ENCODE results near the gene PKN2.

PKN2 gene

GRCh38 chr1:88763649-88764406 is 79.8 kb downstream of the PKN2 start:
- DNase-seq (ENCODE audit: low read depth) = no peak
- no peak for TF ChIP-seq CTCF (IDR thresholded peaks at IDR 0.05; ENCODE audit: low read depth, low read length, missing control alignments)
- no peak overlapping the region for H3K4me3 ChIP-seq (ENCODE audit: low read depth, low read length)

GRCh38 chr1:88768187-88768586 is 84.1 kb downstream of the PKN2 start:
- no peak overlapping the region for H3K4me3 ChIP-seq (ENCODE audit: low read depth, low read length)
- DNase-seq (ENCODE audit: low read depth) = no peak
- no peak for TF ChIP-seq CTCF (IDR thresholded peaks at IDR 0.05; ENCODE audit: low read depth, low read length, missing control alignments)

- no peak for DNase-seq (ENCODE audit: low read depth)
- no peak for TF ChIP-seq CTCF (IDR thresholded peaks at IDR 0.05; ENCODE audit: low read depth, low read length, missing control alignments)
- H3K4me3 ChIP-seq (ENCODE audit: low read depth, low read length) = no peak overlapping the region
Observed at GRCh38 chr1:88768816-88769215, 84.7 kb downstream of the PKN2 start.

- DNase-seq (ENCODE audit: low read depth) = no peak
- no peak overlapping the region for H3K4me3 ChIP-seq (ENCODE audit: low read depth, low read length)
- TF ChIP-seq CTCF (IDR thresholded peaks at IDR 0.05; ENCODE audit: low read depth, low read length, missing control alignments) = no peak
Observed at GRCh38 chr1:88773540-88774150, 89.6 kb downstream of the PKN2 start.

- no peak for DNase-seq (ENCODE audit: low read depth)
- TF ChIP-seq CTCF (IDR thresholded peaks at IDR 0.05; ENCODE audit: low read depth, low read length, missing control alignments) = no peak
- no peak overlapping the region for H3K4me3 ChIP-seq (ENCODE audit: low read depth, low read length)
Observed at GRCh38 chr1:88774151-88774556, 90.1 kb downstream of the PKN2 start.

GRCh38 chr1:88777604-88778149 is 93.6 kb downstream of the PKN2 start:
- no peak overlapping the region for H3K4me3 ChIP-seq (ENCODE audit: low read depth, low read length)
- no peak for DNase-seq (ENCODE audit: low read depth)
- no peak for TF ChIP-seq CTCF (IDR thresholded peaks at IDR 0.05; ENCODE audit: low read depth, low read length, missing control alignments)
